Gastroesophageal sphincter (tissue), 3 donors: Measurements from ENCODE around the gene MN1.

Experiments used
- POLR2AphosphoS5 ChIP-seq: sonication (generic); formaldehyde crosslinking; IDR thresholded peaks from one replicate; pipeline ENCODE4 v1.6.1; 2017; ENCODE audit warnings: antibody characterized with exemption
- TF ChIP-seq, protein P1 (sequence below), 4 experiments: fragments of 200-600 bp in 2 of 4; fragments of 450-650 bp in 2 of 4; sonication (generic) in 1 of 4; IDR thresholded peaks; one replicate each; pipeline ENCODE4 v1.5.1; 2017 to 2019; ENCODE audit warnings: antibody characterized with exemption in 4 of 4, mild to moderate bottlenecking in 2 of 4, moderate library complexity in 2 of 4

DNA sequence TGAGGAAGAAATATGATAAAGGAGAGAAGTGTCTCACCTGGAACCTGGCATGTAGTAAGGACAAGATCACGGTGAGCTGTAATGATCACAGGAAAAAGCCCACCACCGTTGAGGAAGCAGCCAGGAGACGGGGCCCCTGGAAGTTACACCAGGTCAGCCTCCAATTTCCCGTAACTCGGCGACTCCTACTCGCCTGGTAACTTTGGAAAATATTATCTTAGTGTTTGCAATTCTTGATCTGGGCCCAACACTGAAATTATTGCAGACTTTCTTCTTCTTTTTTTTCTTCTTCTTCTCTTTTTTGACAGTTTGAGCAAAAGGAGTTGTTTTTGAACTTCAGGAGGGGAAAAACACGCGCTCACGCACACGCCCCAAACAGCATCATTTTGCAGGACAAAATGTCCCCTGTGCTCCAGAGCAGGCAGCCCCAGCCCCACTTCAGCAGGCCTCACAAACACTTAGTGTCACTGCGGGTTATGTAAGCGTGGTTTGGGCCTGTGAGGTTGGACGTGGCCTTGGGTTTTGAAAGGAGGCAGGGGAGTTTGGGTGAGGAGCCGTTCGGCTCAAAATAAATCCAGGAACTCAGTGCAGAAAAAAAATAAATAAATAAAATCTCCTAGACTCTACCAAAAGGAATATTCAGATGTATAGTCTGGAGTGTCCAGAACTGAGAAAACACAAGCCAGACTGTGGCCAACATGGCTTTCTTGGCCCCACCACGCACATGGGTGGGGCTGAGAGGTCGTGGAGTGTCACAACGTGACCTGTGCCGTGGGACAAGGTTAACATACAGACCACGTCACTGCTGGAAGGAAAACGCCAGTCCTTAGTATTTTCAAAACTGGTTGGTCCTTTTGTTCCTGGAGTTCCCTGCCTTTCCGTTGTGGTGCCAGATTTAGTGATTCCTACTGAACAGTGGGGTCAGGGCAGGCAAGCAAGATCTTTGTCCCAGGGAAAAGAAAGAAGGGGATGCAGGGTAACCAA lies 26.3 kb upstream of the MN1 start:
- TF ChIP-seq POLR2AphosphoS5 = no peak
- TF ChIP-seq, protein P1, sequence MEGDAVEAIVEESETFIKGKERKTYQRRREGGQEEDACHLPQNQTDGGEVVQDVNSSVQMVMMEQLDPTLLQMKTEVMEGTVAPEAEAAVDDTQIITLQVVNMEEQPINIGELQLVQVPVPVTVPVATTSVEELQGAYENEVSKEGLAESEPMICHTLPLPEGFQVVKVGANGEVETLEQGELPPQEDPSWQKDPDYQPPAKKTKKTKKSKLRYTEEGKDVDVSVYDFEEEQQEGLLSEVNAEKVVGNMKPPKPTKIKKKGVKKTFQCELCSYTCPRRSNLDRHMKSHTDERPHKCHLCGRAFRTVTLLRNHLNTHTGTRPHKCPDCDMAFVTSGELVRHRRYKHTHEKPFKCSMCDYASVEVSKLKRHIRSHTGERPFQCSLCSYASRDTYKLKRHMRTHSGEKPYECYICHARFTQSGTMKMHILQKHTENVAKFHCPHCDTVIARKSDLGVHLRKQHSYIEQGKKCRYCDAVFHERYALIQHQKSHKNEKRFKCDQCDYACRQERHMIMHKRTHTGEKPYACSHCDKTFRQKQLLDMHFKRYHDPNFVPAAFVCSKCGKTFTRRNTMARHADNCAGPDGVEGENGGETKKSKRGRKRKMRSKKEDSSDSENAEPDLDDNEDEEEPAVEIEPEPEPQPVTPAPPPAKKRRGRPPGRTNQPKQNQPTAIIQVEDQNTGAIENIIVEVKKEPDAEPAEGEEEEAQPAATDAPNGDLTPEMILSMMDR (IDR thresholded peaks at IDR 0.05) = no peak
